DOHH2 (cell line): Measurements from ENCODE around the gene RPS6KA3.

Experiments
- H3F3A ChIP-seq: fragments of 200-600 bp; sonication (generic), shearing (Covaris generic); 2 replicates; pipeline ENCODE4 v1.6.0; 2016; ENCODE audit warnings: antibody characterized with exemption, mild to moderate bottlenecking; ENCODE audit not compliant: control insufficient read depth, insufficient read depth
- H3K27ac ChIP-seq: fragments of 200-600 bp; sonication (generic); 2 replicates; pipeline ENCODE4 v1.5.1; 2014; ENCODE audit warnings: low read depth, mild to moderate bottlenecking, low read length, moderate library complexity
- H3K27me3 ChIP-seq: fragments of 200-600 bp; sonication (generic); 2 replicates; pipeline ENCODE4 v1.6.1; 2014; ENCODE audit warnings: mild to moderate bottlenecking, low read length, mixed read lengths; ENCODE audit not compliant: control insufficient read depth
- H3K36me3 ChIP-seq: fragments of 200-600 bp; sonication (generic); 2 replicates; pipeline ENCODE4 v1.6.1; 2014; ENCODE audit warnings: mild to moderate bottlenecking, low read length, moderate library complexity, mixed read lengths; ENCODE audit not compliant: control insufficient read depth
- H3K4me1 ChIP-seq: fragments of 200-600 bp; sonication (generic); 2 replicates; pipeline ENCODE4 v1.6.1; 2014; ENCODE audit warnings: mild to moderate bottlenecking, low read length, mixed read lengths; ENCODE audit not compliant: control insufficient read depth
- H3K4me2 ChIP-seq: fragments of 200-600 bp; sonication (generic); 2 replicates; pipeline ENCODE4 v1.6.0; 2014; ENCODE audit warnings: mild to moderate bottlenecking, low read length, moderate library complexity
- H3K4me3 ChIP-seq: fragments of 200-600 bp; sonication (generic); 2 replicates; pipeline ENCODE4 v1.5.1; 2014; ENCODE audit warnings: mild to moderate bottlenecking, low read length, mixed read lengths
- H3K79me2 ChIP-seq: fragments of 200-600 bp; sonication (generic); 2 replicates; pipeline ENCODE4 v1.6.1; 2014; ENCODE audit warnings: mild to moderate bottlenecking, low read length, mixed read lengths; ENCODE audit not compliant: control insufficient read depth
- H3K9me2 ChIP-seq: fragments of 200-600 bp; sonication (generic); replicated peaks from 2 replicates; pipeline ENCODE4 v1.6.1; 2014; ENCODE audit warnings: mild to moderate bottlenecking, low read length, mixed read lengths; ENCODE audit not compliant: control insufficient read depth
- H3K9me3 ChIP-seq: fragments of 200-600 bp; sonication (generic); 2 replicates; pipeline ENCODE4 v1.6.1; 2014; ENCODE audit warnings: antibody characterized with exemption, low read length, mixed read lengths; ENCODE audit not compliant: control insufficient read depth, insufficient read depth
- H4K20me1 ChIP-seq: fragments of 200-600 bp; sonication (generic); 2 replicates; pipeline ENCODE4 v1.6.0; 2014; ENCODE audit warnings: low read depth, mild to moderate bottlenecking, antibody characterized with exemption, low read length, moderate library complexity; ENCODE audit not compliant: control insufficient read depth, insufficient read depth
- CTCF ChIP-seq: fragments of 200-600 bp; sonication (generic); IDR thresholded peaks from one replicate; pipeline ENCODE4 v1.5.1; 2014; ENCODE audit warnings: antibody characterized with exemption, mild to moderate bottlenecking, low read depth, low read length; ENCODE audit not compliant: poor library complexity, severe bottlenecking
- EZH2phosphoT487 ChIP-seq: fragments of 200-600 bp; sonication (generic); IDR thresholded peaks from 2 replicates; pipeline ENCODE4 v1.6.1; 2017; ENCODE audit warnings: borderline replicate concordance, mild to moderate bottlenecking, antibody characterized with exemption, low read length, moderate library complexity, mixed read lengths

RPS6KA3 gene

GRCh38 chrX:20274121-20274520 lies 7.4 kb upstream of the RPS6KA3 start:
- H3K9me3 ChIP-seq, result no peaks in the 10 kb centered on the region
- no peaks in the 10 kb centered on the region for H3K27me3 ChIP-seq
- H3K27ac ChIP-seq, result no peak overlapping the region
- TF ChIP-seq EZH2phosphoT487, result no peak
- no peaks in the 10 kb centered on the region for H4K20me1 ChIP-seq
- no peaks in the 10 kb centered on the region for H3F3A ChIP-seq
- H3K36me3 ChIP-seq, result no peaks in the 10 kb centered on the region
- H3K4me3 ChIP-seq, result no peak overlapping the region
- H3K9me2 ChIP-seq, result no peaks in the 10 kb centered on the region
- no peak overlapping the region for H3K4me2 ChIP-seq
- H3K79me2 ChIP-seq, result no peaks in the 10 kb centered on the region
- no peaks in the 10 kb centered on the region for H3K4me1 ChIP-seq

- Histone ChIP-seq H3K4me1 (peaks cover 4% of the 10 kb centered on the region), H3K9me3 (no peaks in the 10 kb centered on the region), H3K4me3 (no peak overlapping the region), H3K27me3 (peaks cover 7% of the 10 kb centered on the region; the same call in 1 of the 2 replicates), H3K36me3 (no peaks in the 10 kb centered on the region), H4K20me1 (no peaks in the 10 kb centered on the region), H3K4me2 (no peak overlapping the region), H3K27ac (no peak overlapping the region), H3K79me2 (no peaks in the 10 kb centered on the region), H3K9me2 (no peaks in the 10 kb centered on the region), H3F3A (no peaks in the 10 kb centered on the region)
- TF ChIP-seq EZH2phosphoT487, result no peak
- no peak for TF ChIP-seq CTCF
Observed at GRCh38 chrX:20271730-20272129, 5.0 kb upstream of the RPS6KA3 start.

- Histone ChIP-seq H3K4me2 (no peak overlapping the region), H3K4me1 (peaks cover 4% of the 10 kb centered on the region), H3K79me2 (peaks cover 2% of the 10 kb centered on the region), H3K4me3 (no peak overlapping the region), H3K36me3 (no peaks in the 10 kb centered on the region), H3K27me3 (peaks cover 7% of the 10 kb centered on the region; the same call in 1 of the 2 replicates), H3K9me2 (no peaks in the 10 kb centered on the region), H3F3A (no peaks in the 10 kb centered on the region), H3K9me3 (no peaks in the 10 kb centered on the region), H4K20me1 (no peaks in the 10 kb centered on the region), H3K27ac (no peak overlapping the region)
- TF ChIP-seq CTCF (no peak), EZH2phosphoT487 (no peak)
Observed at GRCh38 chrX:20271186-20271585, 4.5 kb upstream of the RPS6KA3 start.

GRCh38 chrX:20270562-20270890 lies 3.8 kb upstream of the RPS6KA3 start:
- Histone ChIP-seq H3K36me3 (no peaks in the 10 kb centered on the region), H3K9me2 (no peaks in the 10 kb centered on the region), H3K9me3 (no peaks in the 10 kb centered on the region), H3K4me1 (peaks cover 4% of the 10 kb centered on the region), H3F3A (no peaks in the 10 kb centered on the region), H3K4me3 (no peak overlapping the region), H3K79me2 (peaks cover 8% of the 10 kb centered on the region), H4K20me1 (no peaks in the 10 kb centered on the region), H3K4me2 (no peak overlapping the region), H3K27ac (no peak overlapping the region), H3K27me3 (peaks cover 7% of the 10 kb centered on the region; the same call in 1 of the 2 replicates)
- TF ChIP-seq CTCF (no peak), EZH2phosphoT487 (no peak)
